Trophoblast cell (in vitro differentiated cells and primary cell): ENCODE results near the gene AGTPBP1.

Source experiments
- DNase-seq, 2 donors: peaks; one replicate each; pipeline ENCODE4 v3.0.0-alpha.2; 2016
- H2AFZ ChIP-seq: 2 replicates; pipeline ENCODE4 v1.6.1; 2013; ENCODE audit warnings: low read length, moderate library complexity, mild to moderate bottlenecking; ENCODE audit not compliant: insufficient read depth, poor library complexity
- H2AK5ac ChIP-seq: 2 replicates; pipeline ENCODE4 v1.6.1; 2013; ENCODE audit warnings: mild to moderate bottlenecking, low read length
- H2BK120ac ChIP-seq: 2 replicates; pipeline ENCODE4 v1.6.1; 2013; ENCODE audit warnings: low read length, mild to moderate bottlenecking, moderate library complexity; ENCODE audit not compliant: insufficient read depth, poor library complexity
- H2BK12ac ChIP-seq: 2 replicates; pipeline ENCODE4 v1.6.1; 2013; ENCODE audit warnings: mild to moderate bottlenecking, low read length, moderate library complexity
- H2BK5ac ChIP-seq: 2 replicates; pipeline ENCODE4 v1.6.1; 2013; ENCODE audit warnings: low read length, low read depth, moderate library complexity, mild to moderate bottlenecking; ENCODE audit not compliant: poor library complexity
- H3K14ac ChIP-seq: 2 replicates; pipeline ENCODE4 v1.6.1; 2013; ENCODE audit warnings: mild to moderate bottlenecking, low read length
- H3K18ac ChIP-seq: 2 replicates; pipeline ENCODE4 v1.6.1; 2013; ENCODE audit warnings: mild to moderate bottlenecking, low read length
- H3K23ac ChIP-seq: 2 replicates; pipeline ENCODE4 v1.6.1; 2013; ENCODE audit warnings: low read length
- H3K27ac ChIP-seq: 2 replicates; pipeline ENCODE4 v1.5.1; 2013; ENCODE audit warnings: low read depth, mild to moderate bottlenecking, inconsistent platforms, low read length, moderate library complexity
- H3K27me3 ChIP-seq: 2 replicates; pipeline ENCODE4 v1.6.1; 2013; ENCODE audit warnings: inconsistent platforms, mild to moderate bottlenecking, low read length, moderate library complexity; ENCODE audit not compliant: insufficient read depth
- H3K36me3 ChIP-seq, 2 experiments: 1 replicate in 1 of 2; 2 replicates in 1 of 2; pipeline ENCODE4 v1.6.1; 2013; ENCODE audit warnings: low read length in 2 of 2, mild to moderate bottlenecking in 2 of 2, moderate library complexity in 1 of 2; ENCODE audit not compliant: insufficient read depth in 2 of 2, control insufficient read depth in 1 of 2
- H3K4ac ChIP-seq: 2 replicates; pipeline ENCODE4 v1.6.1; 2013; ENCODE audit warnings: low read depth, mild to moderate bottlenecking, low read length, moderate library complexity
- H3K4me1 ChIP-seq, 2 experiments: 1 replicate in 1 of 2; 2 replicates in 1 of 2; pipeline ENCODE4 v1.6.1; 2013; ENCODE audit warnings: low read length in 2 of 2, mild to moderate bottlenecking in 2 of 2, moderate library complexity in 1 of 2; ENCODE audit not compliant: insufficient read depth in 2 of 2, control insufficient read depth in 1 of 2
- H3K4me2 ChIP-seq: 2 replicates; pipeline ENCODE4 v1.6.1; 2013; ENCODE audit warnings: inconsistent platforms, mild to moderate bottlenecking, low read length, moderate library complexity
- H3K4me3 ChIP-seq: 2 replicates; pipeline ENCODE4 v1.5.1; 2013; ENCODE audit warnings: mild to moderate bottlenecking, low read depth, low read length, inconsistent platforms
- H3K79me1 ChIP-seq: one replicate; pipeline ENCODE4 v1.6.1; 2013; ENCODE audit warnings: low read length
- H3K79me2 ChIP-seq: 2 replicates; pipeline ENCODE4 v1.6.1; 2013; ENCODE audit warnings: low read length, mild to moderate bottlenecking; ENCODE audit not compliant: control insufficient read depth, insufficient read depth, poor library complexity
- H3K9ac ChIP-seq: 2 replicates; pipeline ENCODE4 v1.6.1; 2013; ENCODE audit warnings: mild to moderate bottlenecking, low read length
- H3K9me3 ChIP-seq: 2 replicates; pipeline ENCODE4 v1.6.1; 2013; ENCODE audit warnings: low read depth, mild to moderate bottlenecking, control low read depth, inconsistent platforms, low read length; ENCODE audit not compliant: insufficient read depth
- H4K12ac ChIP-seq: 2 replicates; pipeline ENCODE4 v1.6.1; 2013; ENCODE audit warnings: low read depth, mild to moderate bottlenecking, low read length, moderate library complexity
- H4K8ac ChIP-seq: 2 replicates; pipeline ENCODE4 v1.6.1; 2013; ENCODE audit warnings: low read depth, mild to moderate bottlenecking, low read length, moderate library complexity
- H4K91ac ChIP-seq: one replicate; pipeline ENCODE4 v1.6.1; 2013; ENCODE audit warnings: low read depth, mild to moderate bottlenecking, low read length, moderate library complexity
- WGBS: extraction: QIAGEN DNeasy Blood & Tissue Kit; methylation state at CpG from one replicate; pipeline ENCODE4 v1.1.7; 2013; ENCODE audit warnings: missing lambda C conversion rate; ENCODE audit not compliant: insufficient read length, insufficient coverage; ENCODE audit errors: extremely low coverage; 5-methylcytosine and 5-hydroxymethylcytosine counted together

The AGTPBP1 gene

DNA sequence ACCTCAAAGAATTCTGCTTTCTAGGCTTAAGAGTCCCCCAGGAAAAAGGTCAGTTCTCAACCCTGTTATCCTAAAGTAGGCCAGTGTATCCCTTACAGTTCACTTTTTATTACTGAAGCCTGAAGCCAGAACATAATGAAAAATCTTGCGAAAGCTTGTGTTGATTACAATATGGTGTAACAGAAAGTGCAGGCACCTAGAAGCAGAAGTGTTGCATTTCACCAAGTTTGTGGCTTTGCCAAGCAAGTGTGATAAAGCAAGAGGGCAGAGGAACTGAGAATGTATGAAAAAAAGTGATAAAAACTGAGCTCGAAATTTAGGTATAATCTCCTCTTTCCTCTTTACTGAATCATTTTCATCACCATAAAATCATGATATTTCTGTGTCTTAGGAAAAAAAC lies 26.2 kb downstream of the AGTPBP1 start:
- DNase-seq, result no peak
- no peak overlapping the region for H2AFZ ChIP-seq
- no peak overlapping the region for H3K4ac ChIP-seq
- H3K18ac ChIP-seq, result no peak overlapping the region
- no peak overlapping the region for H3K23ac ChIP-seq
- H3K27ac ChIP-seq, result no peak overlapping the region
- H3K27me3 ChIP-seq, result no peaks in the 10 kb centered on the region
- no peak overlapping the region for H4K12ac ChIP-seq
- H3K9me3 ChIP-seq, result no peaks in the 10 kb centered on the region
- no peak overlapping the region for H2BK12ac ChIP-seq
- H3K14ac ChIP-seq, result no peak overlapping the region
- H3K4me2 ChIP-seq, result no peak overlapping the region
- no peak overlapping the region for H3K9ac ChIP-seq
- H3K79me2 ChIP-seq, result no peaks in the 10 kb centered on the region
- H3K4me3 ChIP-seq, result no peak overlapping the region
- H4K91ac ChIP-seq, result no peak overlapping the region
- H3K4me1 ChIP-seq, result no peaks in the 10 kb centered on the region
- H2AK5ac ChIP-seq, result no peak overlapping the region
- WGBS, result no CpG with 5 or more reads among the region's 2 CpGs
- no peaks in the 10 kb centered on the region for H3K36me3 ChIP-seq
- H2BK5ac ChIP-seq, result no peak overlapping the region
- no peak overlapping the region for H4K8ac ChIP-seq
- H3K79me1 ChIP-seq, result no peaks in the 10 kb centered on the region
- no peak overlapping the region for H2BK120ac ChIP-seq

DNA sequence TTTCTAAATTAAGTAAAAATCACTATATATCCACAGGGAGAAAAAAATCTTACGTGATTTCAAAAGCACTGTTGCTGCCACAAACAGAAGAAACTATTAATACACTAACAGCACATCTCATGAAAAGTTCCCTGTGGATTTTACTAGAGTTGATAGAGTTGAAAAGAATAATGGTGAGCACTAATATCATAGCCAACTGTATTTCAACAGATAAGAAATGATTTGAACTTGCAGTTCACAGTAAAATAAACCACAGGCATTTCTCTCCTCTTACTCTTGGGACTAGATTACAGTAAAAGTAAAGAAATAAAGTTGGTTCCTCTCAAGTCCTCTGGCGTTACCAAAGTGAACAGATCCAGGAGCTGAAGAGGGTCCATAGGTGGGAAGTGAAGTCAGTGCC lies 27.9 kb downstream of the AGTPBP1 start:
- no CpG with 5 or more reads among the region's 2 CpGs for WGBS
- Histone ChIP-seq H2AK5ac (no peak overlapping the region), H3K4me1 (no peaks in the 10 kb centered on the region)

DNA sequence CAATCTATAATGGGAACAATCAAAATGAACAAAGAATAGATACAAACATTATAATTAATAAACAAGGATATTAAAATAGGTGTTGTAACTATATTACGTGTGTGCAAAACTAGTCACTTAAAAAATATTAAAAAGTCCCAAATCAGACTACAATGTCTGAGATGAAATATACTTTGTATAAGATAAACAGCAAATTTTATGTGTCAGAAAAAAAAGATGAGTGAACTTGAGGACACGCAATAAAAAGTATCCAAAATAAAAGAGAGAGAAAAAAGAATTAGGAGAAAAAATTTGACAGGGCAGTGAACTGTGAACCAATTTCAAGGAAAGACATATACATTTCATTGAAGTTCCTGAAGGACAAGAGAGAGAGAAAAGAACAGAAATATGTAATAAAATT lies 37.0 kb downstream of the AGTPBP1 start:
- H3K9ac ChIP-seq, result no peak overlapping the region
- no peak overlapping the region for H3K14ac ChIP-seq
- no peak overlapping the region for H3K4me3 ChIP-seq
- H4K91ac ChIP-seq, result no peak overlapping the region
- no peaks in the 10 kb centered on the region for H3K9me3 ChIP-seq
- H4K8ac ChIP-seq, result no peak overlapping the region
- H3K4me1 ChIP-seq, result no peaks in the 10 kb centered on the region
- H3K18ac ChIP-seq, result no peak overlapping the region
- H2BK5ac ChIP-seq, result no peak overlapping the region
- no peaks in the 10 kb centered on the region for H3K79me2 ChIP-seq
- WGBS, result no CpG with 5 or more reads among the region's 2 CpGs
- no peaks in the 10 kb centered on the region for H3K79me1 ChIP-seq
- no peak overlapping the region for H2AFZ ChIP-seq
- no peak overlapping the region for H2BK120ac ChIP-seq
- no peak for DNase-seq
- H3K27ac ChIP-seq, result no peak overlapping the region
- no peak overlapping the region for H4K12ac ChIP-seq
- H2BK12ac ChIP-seq, result no peak overlapping the region
- no peak overlapping the region for H2AK5ac ChIP-seq
- H3K4me2 ChIP-seq, result no peak overlapping the region
- no peak overlapping the region for H3K23ac ChIP-seq
- no peaks in the 10 kb centered on the region for H3K27me3 ChIP-seq
- H3K4ac ChIP-seq, result no peak overlapping the region
- no peaks in the 10 kb centered on the region for H3K36me3 ChIP-seq

More for the DNA sequence above, 27.9 kb downstream of the AGTPBP1 start:
- no peak for DNase-seq
- H2BK120ac ChIP-seq, result no peak overlapping the region
- H3K4me2 ChIP-seq, result no peak overlapping the region
- no peak overlapping the region for H3K4me3 ChIP-seq
- H4K12ac ChIP-seq, result no peak overlapping the region
- H3K18ac ChIP-seq, result no peak overlapping the region
- H3K23ac ChIP-seq, result no peak overlapping the region
- no peak overlapping the region for H2BK5ac ChIP-seq
- no peaks in the 10 kb centered on the region for H3K79me1 ChIP-seq
- no peaks in the 10 kb centered on the region for H3K79me2 ChIP-seq
- no peak overlapping the region for H2AFZ ChIP-seq
- no peaks in the 10 kb centered on the region for H3K9me3 ChIP-seq
- H3K14ac ChIP-seq, result no peak overlapping the region
- no peak overlapping the region for H4K91ac ChIP-seq
- H3K27me3 ChIP-seq, result no peaks in the 10 kb centered on the region
- no peak overlapping the region for H3K4ac ChIP-seq
- H2BK12ac ChIP-seq, result no peak overlapping the region
- H3K36me3 ChIP-seq, result no peaks in the 10 kb centered on the region
- H3K27ac ChIP-seq, result no peak overlapping the region
- H3K9ac ChIP-seq, result no peak overlapping the region
- H4K8ac ChIP-seq, result no peak overlapping the region

DNA sequence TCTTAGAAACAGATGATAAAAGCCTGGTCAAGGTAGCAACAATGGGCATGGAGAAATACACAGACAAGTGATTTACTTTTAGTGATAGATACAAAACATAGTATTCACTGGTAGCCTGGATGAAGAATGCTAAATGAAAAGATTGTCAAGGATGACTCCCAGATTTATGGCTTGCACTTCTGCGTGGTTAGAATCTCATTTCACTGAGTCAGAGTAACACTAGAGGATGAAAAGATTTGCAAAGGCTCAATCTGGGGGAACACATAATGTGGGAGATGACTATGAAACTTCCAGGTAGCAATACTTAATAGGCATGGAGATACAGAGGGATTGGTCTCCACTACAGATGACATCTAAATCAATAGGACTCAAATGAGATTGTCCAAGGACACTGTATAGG lies 38.4 kb downstream of the AGTPBP1 start:
- Histone ChIP-seq H3K4me2 (no peak overlapping the region), H3K9ac (no peak overlapping the region), H3K79me1 (no peaks in the 10 kb centered on the region), H3K27me3 (no peaks in the 10 kb centered on the region), H4K91ac (no peak overlapping the region), H3K4me1 (no peaks in the 10 kb centered on the region), H3K9me3 (no peaks in the 10 kb centered on the region), H2BK5ac (no peak overlapping the region), H2AK5ac (no peak overlapping the region), H2BK12ac (no peak overlapping the region), H3K79me2 (no peaks in the 10 kb centered on the region), H3K27ac (no peak overlapping the region), H3K18ac (no peak overlapping the region), H3K4ac (no peak overlapping the region), H2AFZ (no peak overlapping the region), H3K4me3 (no peak overlapping the region), H3K23ac (no peak overlapping the region), H4K12ac (no peak overlapping the region), H3K14ac (no peak overlapping the region), H4K8ac (no peak overlapping the region), H2BK120ac (no peak overlapping the region), H3K36me3 (no peaks in the 10 kb centered on the region)
- no CpG with 5 or more reads among the region's 1 CpG for WGBS
- no peak for DNase-seq
